Activated B cell treated with CpG ODN at 0.5 μM for 24 hours (primary cell): ENCODE data around the gene WNT5B. TPM values are rescaled to one million over a fixed set of nuclear protein-coding genes. Genes with fewer than 3 reads are reported as not detected.

ENCODE experiments used
- ATAC-seq: fragments of 200-7000 bp; cut with Tn5 transposase; one replicate; pipeline ENCODE4 v1.10.0; 2021; ENCODE audit warnings: low read depth, mild to moderate bottlenecking, moderate library complexity
- CTCF ChIA-PET: fragments of 350-600 bp; sonication (Branson Sonifier 250); formaldehyde crosslinking; loops from one replicate; lab custom pipeline; 2021; ENCODE audit warnings: antibody characterized with exemption; lab: Charles Lee
- POLR2A ChIA-PET: fragments of 350-600 bp; sonication (Branson Sonifier 250); formaldehyde crosslinking; loops from one replicate; lab custom pipeline; 2021; ENCODE audit warnings: antibody characterized with exemption; lab: Charles Lee
- DNase-seq: peaks from one replicate; pipeline ENCODE4 v3.0.0; 2022
- H3K27ac Mint-ChIP-seq: one replicate; pipeline ENCODE4 v1.8.0; 2020; ENCODE audit warnings: mixed read lengths
- H3K27me3 Mint-ChIP-seq: one replicate; pipeline ENCODE4 v1.8.0; 2021; ENCODE audit warnings: mixed read lengths
- H3K36me3 Mint-ChIP-seq: one replicate; pipeline ENCODE4 v1.8.0; 2021; ENCODE audit warnings: low read depth, mixed read lengths
- H3K4me1 Mint-ChIP-seq: one replicate; pipeline ENCODE4 v1.8.0; 2021; ENCODE audit warnings: mixed read lengths
- H3K4me3 Mint-ChIP-seq: one replicate; pipeline ENCODE4 v1.8.0; 2020; ENCODE audit warnings: mild to moderate bottlenecking, mixed read lengths
- H3K9me3 Mint-ChIP-seq: one replicate; pipeline ENCODE4 v1.8.0; 2020; ENCODE audit warnings: mixed read lengths
- intact Hi-C: fragments of 100-400 bp; cut with micrococcal nuclease; formaldehyde crosslinking; loops from one replicate; pipeline ENCODE4 v1.15.1; 2024
- total RNA-seq: library from RNA; stranded (reverse); gene quantifications from 2 replicates; pipeline ENCODE4 v1.2.3, GENCODE V29; 2022
- TF ChIP-seq, protein P1 (sequence below): fragments of 200-600 bp; IDR thresholded peaks from one replicate; pipeline ENCODE4 v1.8.0; 2022; ENCODE audit warnings: antibody characterized with exemption, mild to moderate bottlenecking

Gene WNT5B
- total RNA-seq, 1 donor from 2014 or later, result 1.0 TPM

DNA sequence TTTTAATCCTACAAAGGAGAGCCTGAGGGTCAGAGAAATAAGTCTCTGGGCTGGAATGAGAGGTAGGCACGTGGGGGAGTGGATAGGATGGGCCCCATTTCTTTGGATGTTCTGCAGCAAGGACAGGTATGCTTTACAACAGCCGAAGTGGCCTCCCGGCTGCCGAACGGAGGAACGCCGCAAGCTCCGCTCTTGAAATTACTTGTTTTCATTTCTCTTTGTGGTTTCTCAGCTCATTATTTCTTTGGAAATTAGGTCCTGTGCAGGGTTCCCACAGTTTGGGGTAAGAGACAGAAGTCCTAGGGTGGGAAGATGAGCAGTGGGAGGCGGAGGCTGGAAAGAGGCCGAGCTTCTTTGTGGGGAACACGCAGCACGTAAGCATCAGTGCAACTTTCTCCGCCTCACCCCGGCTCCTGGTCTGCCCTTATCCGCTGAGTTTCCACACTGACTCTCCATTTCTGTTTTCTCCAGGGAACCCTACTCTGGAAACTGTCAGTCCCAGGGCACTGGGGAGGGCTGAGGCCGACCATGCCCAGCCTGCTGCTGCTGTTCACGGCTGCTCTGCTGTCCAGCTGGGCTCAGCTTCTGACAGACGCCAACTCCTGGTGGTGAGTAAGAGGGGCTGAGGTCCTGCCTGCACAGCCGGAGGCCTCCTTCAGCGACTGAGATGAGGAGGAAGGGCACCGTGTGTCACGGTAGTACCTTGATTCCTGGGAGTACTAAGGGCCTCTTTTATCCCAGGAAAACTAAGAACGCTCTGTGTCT is 2.0 kb downstream of the WNT5B start:
- intact Hi-C loops, result loop anchor here (1.0 kb wide), 1 partner anchor 13 kb away; no protein-coding TSS in a partner anchor
- ATAC-seq, result no peak
- Mint-ChIP-seq H3K36me3 (no peaks in the 10 kb centered on the region), H3K9me3 (no peaks in the 10 kb centered on the region), H3K4me3 (peak overlapping the region; percentile 72), H3K4me1 (peaks cover 24% of the 10 kb centered on the region), H3K27me3 (peaks cover 33% of the 10 kb centered on the region), H3K27ac (no peak overlapping the region)
- TF ChIP-seq, protein P1, sequence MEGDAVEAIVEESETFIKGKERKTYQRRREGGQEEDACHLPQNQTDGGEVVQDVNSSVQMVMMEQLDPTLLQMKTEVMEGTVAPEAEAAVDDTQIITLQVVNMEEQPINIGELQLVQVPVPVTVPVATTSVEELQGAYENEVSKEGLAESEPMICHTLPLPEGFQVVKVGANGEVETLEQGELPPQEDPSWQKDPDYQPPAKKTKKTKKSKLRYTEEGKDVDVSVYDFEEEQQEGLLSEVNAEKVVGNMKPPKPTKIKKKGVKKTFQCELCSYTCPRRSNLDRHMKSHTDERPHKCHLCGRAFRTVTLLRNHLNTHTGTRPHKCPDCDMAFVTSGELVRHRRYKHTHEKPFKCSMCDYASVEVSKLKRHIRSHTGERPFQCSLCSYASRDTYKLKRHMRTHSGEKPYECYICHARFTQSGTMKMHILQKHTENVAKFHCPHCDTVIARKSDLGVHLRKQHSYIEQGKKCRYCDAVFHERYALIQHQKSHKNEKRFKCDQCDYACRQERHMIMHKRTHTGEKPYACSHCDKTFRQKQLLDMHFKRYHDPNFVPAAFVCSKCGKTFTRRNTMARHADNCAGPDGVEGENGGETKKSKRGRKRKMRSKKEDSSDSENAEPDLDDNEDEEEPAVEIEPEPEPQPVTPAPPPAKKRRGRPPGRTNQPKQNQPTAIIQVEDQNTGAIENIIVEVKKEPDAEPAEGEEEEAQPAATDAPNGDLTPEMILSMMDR, result no peak
- DNase-seq, result no peak
- POLR2A ChIA-PET, result interaction anchor here (0.5 to 1.1 kb wide), 2 partner anchors 10 to 39 kb away, joined by 3 to 4 read pairs; no protein-coding TSS in a partner anchor
- CTCF ChIA-PET, result interaction anchor here (2.5 kb wide), 1 partner anchor 513 kb away, joined by 24 read pairs; no protein-coding TSS in a partner anchor

- ATAC-seq, result no peak
- H3K4me3 Mint-ChIP-seq, result no peak overlapping the region
- CTCF ChIA-PET, result interaction anchor here (1.2 to 4.7 kb wide), 4 partner anchors 25 to 514 kb away, joined by 3 to 62 read pairs (median 5); no protein-coding TSS in a partner anchor
- intact Hi-C loops, result no loop called here
- peaks cover 33% of the 10 kb centered on the region for H3K27me3 Mint-ChIP-seq
- H3K27ac Mint-ChIP-seq, result no peak overlapping the region
- TF ChIP-seq, protein P1, result no peak
- no peaks in the 10 kb centered on the region for H3K36me3 Mint-ChIP-seq
- peaks cover 24% of the 10 kb centered on the region for H3K4me1 Mint-ChIP-seq
- POLR2A ChIA-PET, result no interaction called here
- no peaks in the 10 kb centered on the region for H3K9me3 Mint-ChIP-seq
- no peak for DNase-seq
Measured at GRCh38 chr12:1632702-1633101, 3.7 kb downstream of the WNT5B start.

- TF ChIP-seq, protein P1, result no peak
- Mint-ChIP-seq H3K9me3 (no peaks in the 10 kb centered on the region), H3K4me3 (no peak overlapping the region), H3K36me3 (no peaks in the 10 kb centered on the region), H3K27me3 (peaks cover 33% of the 10 kb centered on the region), H3K27ac (no peak overlapping the region), H3K4me1 (peaks cover 24% of the 10 kb centered on the region)
- no peak for DNase-seq
- no peak for ATAC-seq
- ChIA-PET POLR2A (no interaction called here), CTCF (interaction anchor here (0.9 to 4.7 kb wide), 8 partner anchors 11 to 516 kb away, joined by 3 to 62 read pairs (median 12); no protein-coding TSS in a partner anchor)
- intact Hi-C loops, result no loop called here
Measured at GRCh38 chr12:1633459-1633858, 4.4 kb downstream of the WNT5B start.

DNA sequence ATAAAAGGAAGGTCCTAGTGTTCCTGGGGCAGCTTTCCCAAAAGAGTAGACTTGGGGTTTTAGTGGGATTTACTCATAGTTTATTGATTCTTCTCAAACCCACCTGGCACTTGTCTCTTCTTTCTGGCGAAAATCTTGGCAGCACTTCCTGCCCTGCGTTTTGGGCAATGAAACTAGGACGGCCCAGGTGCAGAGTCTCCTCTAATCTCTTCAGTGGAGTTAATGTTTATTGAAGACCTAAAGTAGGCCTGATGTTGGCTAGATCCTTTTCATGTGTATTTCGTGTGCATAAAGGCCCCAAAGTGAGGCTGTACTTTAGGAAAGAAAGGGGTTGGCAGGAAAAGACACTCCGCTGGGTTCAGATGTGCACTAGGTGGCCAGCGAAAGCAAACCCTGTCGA is 5.1 kb downstream of the WNT5B start:
- intact Hi-C loops, result loop anchor here (1.0 to 2.0 kb wide), 4 partner anchors 19 to 516 kb away; no protein-coding TSS in a partner anchor
- ATAC-seq, result no peak
- Mint-ChIP-seq H3K27me3 (peaks cover 30% of the 10 kb centered on the region), H3K27ac (no peak overlapping the region), H3K36me3 (no peaks in the 10 kb centered on the region), H3K4me1 (peaks cover 23% of the 10 kb centered on the region), H3K4me3 (no peak overlapping the region), H3K9me3 (no peaks in the 10 kb centered on the region)
- ChIA-PET POLR2A (interaction anchor here (0.5 to 1.0 kb wide), 3 partner anchors 19 to 146 kb away, joined by 4 to 12 read pairs (median 4); no protein-coding TSS in a partner anchor), CTCF (interaction anchor here (0.9 to 4.7 kb wide), 14 partner anchors 10 to 525 kb away, joined by 3 to 62 read pairs (median 7); no protein-coding TSS in a partner anchor)
- TF ChIP-seq, protein P1, result no peak
- DNase-seq, result no peak
